ENCODE data around the gene ABCA8.

The ABCA8 gene

GRCh38 chr17:68943123-68943811 is 11.9 kb downstream of the ABCA8 start:
- H3K36me3 ChIP-seq (ENCODE audit: control insufficient read depth in 5 of 5, insufficient read depth in 5 of 5, low read length in 5 of 5) = peaks cover 0 to 18% (median 3%) of the 10 kb centered on the region in 5 donors
- no peak overlapping the region for H3K27ac ChIP-seq (ENCODE audit: low read depth, low read length)
- no peak overlapping the region for H3K9ac ChIP-seq (ENCODE audit: low read length in 5 of 5)
- H3K27me3 ChIP-seq (ENCODE audit: control insufficient read depth in 5 of 5, insufficient read depth in 4 of 5, low read length in 5 of 5) = no peaks in the 10 kb centered on the region
- peaks cover 0 to 4% (median 0%) of the 10 kb centered on the region in 5 donors for H3K4me1 ChIP-seq (ENCODE audit: control insufficient read depth in 5 of 5, insufficient read depth in 5 of 5, low read length in 5 of 5)
- no peak overlapping the region for H3K4me3 ChIP-seq (ENCODE audit: low read depth in 1 of 5, low read length in 5 of 5)
- H3K9me3 ChIP-seq (ENCODE audit: control insufficient read depth in 5 of 5, low read length in 5 of 5) = no peaks in the 10 kb centered on the region

- peaks cover 0 to 18% (median 4%) of the 10 kb centered on the region in 5 donors for H3K36me3 ChIP-seq (ENCODE audit: control insufficient read depth in 5 of 5, insufficient read depth in 5 of 5, low read length in 5 of 5)
- H3K9ac ChIP-seq (ENCODE audit: low read length in 5 of 5) = no peak overlapping the region
- H3K4me1 ChIP-seq (ENCODE audit: control insufficient read depth in 5 of 5, insufficient read depth in 5 of 5, low read length in 5 of 5) = peaks cover 0 to 4% (median 0%) of the 10 kb centered on the region in 5 donors
- H3K27me3 ChIP-seq (ENCODE audit: control insufficient read depth in 5 of 5, insufficient read depth in 4 of 5, low read length in 5 of 5) = no peaks in the 10 kb centered on the region
- no peak overlapping the region for H3K4me3 ChIP-seq (ENCODE audit: low read depth in 1 of 5, low read length in 5 of 5)
- no peaks in the 10 kb centered on the region for H3K9me3 ChIP-seq (ENCODE audit: control insufficient read depth in 5 of 5, low read length in 5 of 5)
- H3K27ac ChIP-seq (ENCODE audit: low read depth, low read length) = no peak overlapping the region
These were observed 12.8 kb downstream of the ABCA8 start for GRCh38 chr17:68942389-68942788.

- Histone ChIP-seq H3K36me3 (ENCODE audit: control insufficient read depth in 5 of 5, insufficient read depth in 5 of 5, low read length in 5 of 5) (peaks cover 0 to 20% (median 6%) of the 10 kb centered on the region in 5 donors), H3K4me3 (ENCODE audit: low read depth in 1 of 5, low read length in 5 of 5) (no peak overlapping the region), H3K27ac (ENCODE audit: low read depth, low read length) (no peak overlapping the region), H3K27me3 (ENCODE audit: control insufficient read depth in 5 of 5, insufficient read depth in 4 of 5, low read length in 5 of 5) (no peaks in the 10 kb centered on the region), H3K9ac (ENCODE audit: low read length in 5 of 5) (no peak overlapping the region), H3K4me1 (ENCODE audit: control insufficient read depth in 5 of 5, insufficient read depth in 5 of 5, low read length in 5 of 5) (peaks cover 0 to 4% (median 0%) of the 10 kb centered on the region in 5 donors), H3K9me3 (ENCODE audit: control insufficient read depth in 5 of 5, low read length in 5 of 5) (no peaks in the 10 kb centered on the region)
These were observed 13.4 kb downstream of the ABCA8 start for GRCh38 chr17:68941761-68942160.

- H3K4me3 ChIP-seq (ENCODE audit: low read depth in 1 of 5, low read length in 5 of 5) = no peak overlapping the region
- no peaks in the 10 kb centered on the region for H3K27me3 ChIP-seq (ENCODE audit: control insufficient read depth in 5 of 5, insufficient read depth in 4 of 5, low read length in 5 of 5)
- H3K9me3 ChIP-seq (ENCODE audit: control insufficient read depth in 5 of 5, low read length in 5 of 5) = no peaks in the 10 kb centered on the region
- H3K27ac ChIP-seq (ENCODE audit: low read depth, low read length) = no peak overlapping the region
- peaks cover 0 to 33% (median 10%) of the 10 kb centered on the region in 5 donors for H3K36me3 ChIP-seq (ENCODE audit: control insufficient read depth in 5 of 5, insufficient read depth in 5 of 5, low read length in 5 of 5)
- H3K4me1 ChIP-seq (ENCODE audit: control insufficient read depth in 5 of 5, insufficient read depth in 5 of 5, low read length in 5 of 5) = peaks cover 0 to 4% (median 0%) of the 10 kb centered on the region in 5 donors
- H3K9ac ChIP-seq (ENCODE audit: low read length in 5 of 5) = no peak overlapping the region
These were observed 16.0 kb downstream of the ABCA8 start for GRCh38 chr17:68939195-68939594.

DNA sequence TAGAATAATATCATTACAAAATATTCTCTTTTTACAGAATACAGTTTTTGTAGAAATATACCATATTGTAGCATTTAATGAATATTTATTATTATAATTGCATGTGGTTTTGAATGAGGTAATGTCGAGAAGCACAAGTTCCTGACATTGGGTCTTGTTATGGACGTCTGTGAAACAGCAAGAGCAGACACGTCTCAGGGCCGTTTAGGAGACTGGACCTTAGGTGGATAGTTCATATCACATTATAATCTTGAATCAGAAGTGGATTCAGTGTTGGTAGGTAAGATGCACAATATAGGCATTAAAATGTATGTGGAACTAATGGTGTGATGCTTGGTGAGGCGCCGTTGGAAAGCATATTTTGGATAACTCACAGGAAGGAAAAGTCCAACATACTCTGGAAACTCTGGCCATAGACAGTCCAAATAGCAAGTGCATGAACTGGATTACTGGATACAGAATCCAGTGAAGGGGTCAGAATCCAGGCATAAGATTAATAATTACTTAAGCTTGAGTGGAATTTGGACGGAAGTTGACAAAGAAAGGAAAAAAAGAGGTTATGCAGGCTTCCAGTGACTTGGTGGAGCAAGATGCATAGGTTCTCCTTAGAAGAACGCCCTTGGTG is 17.2 kb downstream of the ABCA8 start:
- no peak overlapping the region for H3K9ac ChIP-seq (ENCODE audit: low read length in 5 of 5)
- no peak overlapping the region for H3K4me3 ChIP-seq (ENCODE audit: low read depth in 1 of 5, low read length in 5 of 5)
- peaks cover 0 to 33% (median 10%) of the 10 kb centered on the region in 5 donors for H3K36me3 ChIP-seq (ENCODE audit: control insufficient read depth in 5 of 5, insufficient read depth in 5 of 5, low read length in 5 of 5)
- H3K27me3 ChIP-seq (ENCODE audit: control insufficient read depth in 5 of 5, insufficient read depth in 4 of 5, low read length in 5 of 5) = no peaks in the 10 kb centered on the region
- peaks cover 0 to 4% (median 0%) of the 10 kb centered on the region in 5 donors for H3K4me1 ChIP-seq (ENCODE audit: control insufficient read depth in 5 of 5, insufficient read depth in 5 of 5, low read length in 5 of 5)
- H3K27ac ChIP-seq (ENCODE audit: low read depth, low read length) = no peak overlapping the region
- H3K9me3 ChIP-seq (ENCODE audit: control insufficient read depth in 5 of 5, low read length in 5 of 5) = no peaks in the 10 kb centered on the region

- Histone ChIP-seq H3K9ac (ENCODE audit: low read length in 5 of 5) (peak overlapping the region in 2 of 5 donors; percentile 25 to 40), H3K27ac (ENCODE audit: low read depth, low read length) (peak overlapping the region; percentile 78), H3K4me3 (ENCODE audit: low read depth in 1 of 5, low read length in 5 of 5) (no peak overlapping the region), H3K27me3 (ENCODE audit: control insufficient read depth in 5 of 5, insufficient read depth in 4 of 5, low read length in 5 of 5) (no peaks in the 10 kb centered on the region), H3K4me1 (ENCODE audit: control insufficient read depth in 5 of 5, insufficient read depth in 5 of 5, low read length in 5 of 5) (peaks cover 0 to 30% (median 27%) of the 10 kb centered on the region in 5 donors), H3K9me3 (ENCODE audit: control insufficient read depth in 5 of 5, low read length in 5 of 5) (no peaks in the 10 kb centered on the region), H3K36me3 (ENCODE audit: control insufficient read depth in 5 of 5, insufficient read depth in 5 of 5, low read length in 5 of 5) (peaks cover 12 to 26% (median 16%) of the 10 kb centered on the region in 5 donors)
These were observed 27.7 kb downstream of the ABCA8 start for GRCh38 chr17:68927516-68927915.

- H3K27me3 ChIP-seq (ENCODE audit: control insufficient read depth in 5 of 5, insufficient read depth in 4 of 5, low read length in 5 of 5) = no peaks in the 10 kb centered on the region
- no peaks in the 10 kb centered on the region for H3K9me3 ChIP-seq (ENCODE audit: control insufficient read depth in 5 of 5, low read length in 5 of 5)
- no peak overlapping the region for H3K4me3 ChIP-seq (ENCODE audit: low read depth in 1 of 5, low read length in 5 of 5)
- H3K9ac ChIP-seq (ENCODE audit: low read length in 5 of 5) = no peak overlapping the region
- H3K27ac ChIP-seq (ENCODE audit: low read depth, low read length) = no peak overlapping the region
- H3K4me1 ChIP-seq (ENCODE audit: control insufficient read depth in 5 of 5, insufficient read depth in 5 of 5, low read length in 5 of 5) = peaks cover 0 to 30% (median 27%) of the 10 kb centered on the region in 5 donors
- H3K36me3 ChIP-seq (ENCODE audit: control insufficient read depth in 5 of 5, insufficient read depth in 5 of 5, low read length in 5 of 5) = peaks cover 8 to 18% (median 12%) of the 10 kb centered on the region in 5 donors
These were observed 30.1 kb downstream of the ABCA8 start for GRCh38 chr17:68924793-68925720.

GRCh38 chr17:68910789-68911431 is 44.3 kb downstream of the ABCA8 start:
- Histone ChIP-seq H3K4me3 (ENCODE audit: low read depth in 1 of 5, low read length in 5 of 5) (peak overlapping the region in 1 of 5 donors; percentile 9), H3K27me3 (ENCODE audit: control insufficient read depth in 5 of 5, insufficient read depth in 4 of 5, low read length in 5 of 5) (no peaks in the 10 kb centered on the region), H3K9ac (ENCODE audit: low read length in 5 of 5) (no peak overlapping the region), H3K4me1 (ENCODE audit: control insufficient read depth in 5 of 5, insufficient read depth in 5 of 5, low read length in 5 of 5) (peaks cover 5 to 35% (median 26%) of the 10 kb centered on the region in 5 donors), H3K36me3 (ENCODE audit: control insufficient read depth in 5 of 5, insufficient read depth in 5 of 5, low read length in 5 of 5) (peaks cover 5 to 39% (median 34%) of the 10 kb centered on the region in 5 donors), H3K27ac (ENCODE audit: low read depth, low read length) (peak overlapping the region; percentile 45), H3K9me3 (ENCODE audit: control insufficient read depth in 5 of 5, low read length in 5 of 5) (no peaks in the 10 kb centered on the region)

DNA sequence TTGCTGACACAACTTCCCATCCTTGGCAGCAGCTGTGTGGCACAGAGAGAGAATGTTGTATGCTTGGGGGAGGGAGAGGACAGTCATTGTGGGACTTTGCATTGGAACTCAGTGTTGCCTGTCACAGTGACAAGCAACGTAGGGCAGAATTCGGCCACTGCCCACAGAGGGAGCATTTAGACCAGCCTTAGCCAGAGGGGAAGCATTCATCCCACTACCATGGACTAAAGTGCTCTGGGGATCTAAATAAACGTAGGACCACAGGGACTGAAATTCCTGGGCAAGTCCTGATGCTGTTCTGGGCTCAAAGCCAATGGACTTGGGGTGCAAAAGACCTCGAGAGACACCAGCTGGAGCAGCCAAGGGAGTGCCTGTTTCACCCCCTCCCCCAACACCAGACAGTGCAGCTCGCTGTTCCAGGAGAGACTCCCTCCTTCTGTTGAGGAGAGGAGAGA is 44.9 kb downstream of the ABCA8 start:
- no peak overlapping the region for H3K9ac ChIP-seq (ENCODE audit: low read length in 5 of 5)
- peak overlapping the region; percentile 45 for H3K27ac ChIP-seq (ENCODE audit: low read depth, low read length)
- peaks cover 3 to 35% (median 27%) of the 10 kb centered on the region in 5 donors for H3K36me3 ChIP-seq (ENCODE audit: control insufficient read depth in 5 of 5, insufficient read depth in 5 of 5, low read length in 5 of 5)
- peaks cover 5 to 39% (median 26%) of the 10 kb centered on the region in 5 donors for H3K4me1 ChIP-seq (ENCODE audit: control insufficient read depth in 5 of 5, insufficient read depth in 5 of 5, low read length in 5 of 5)
- no peak overlapping the region for H3K4me3 ChIP-seq (ENCODE audit: low read depth in 1 of 5, low read length in 5 of 5)
- no peaks in the 10 kb centered on the region for H3K9me3 ChIP-seq (ENCODE audit: control insufficient read depth in 5 of 5, low read length in 5 of 5)
- H3K27me3 ChIP-seq (ENCODE audit: control insufficient read depth in 5 of 5, insufficient read depth in 4 of 5, low read length in 5 of 5) = no peaks in the 10 kb centered on the region
